BJ (cell line): Measurements from ENCODE around the gene NEURL1B. TPM values are rescaled to one million over a fixed set of nuclear protein-coding genes. Genes with fewer than 3 reads are reported as not detected.

ENCODE experiments used
- CTCF ChIA-PET: fragments of 350-600 bp; formaldehyde crosslinking; extraction: SDS; loops from one replicate; lab custom pipeline; 2021; ENCODE audit warnings: antibody characterized with exemption, inconsistent platforms; lab: Yijun Ruan, JAX
- POLR2A ChIA-PET: fragments of 300-600 bp; sonication (Branson Sonifier 250); formaldehyde crosslinking; extraction: SDS; loops from one replicate; lab custom pipeline; 2021; ENCODE audit warnings: antibody characterized with exemption; lab: Charles Lee
- DNase-seq: peaks from one replicate; pipeline ENCODE4 v3.0.0-alpha.2; 2011; ENCODE audit warnings: low read depth
- H3K27me3 ChIP-seq: 2 replicates; pipeline ENCODE4 v1.6.0; 2011; ENCODE audit warnings: low read length; ENCODE audit not compliant: control insufficient read depth, insufficient read depth
- H3K36me3 ChIP-seq: 2 replicates; pipeline ENCODE4 v1.5.1; 2011; ENCODE audit warnings: low read length; ENCODE audit not compliant: control insufficient read depth, insufficient read depth
- H3K4me3 ChIP-seq: 2 replicates; pipeline ENCODE4 v1.5.1; 2011; ENCODE audit warnings: low read depth, mild to moderate bottlenecking, control low read depth, low read length
- polyA plus RNA-seq: library from polyadenylated mRNA; depleted of rRNA; stranded (reverse); fragments of >200 nt; gene quantifications from 2 replicates; pipeline ENCODE4 v1.2.3, GENCODE V29; 2011
- TF ChIP-seq, protein P1 (sequence below): IDR thresholded peaks from 2 replicates; pipeline ENCODE4 v1.5.1; 2011; ENCODE audit warnings: low read depth, mild to moderate bottlenecking, control low read depth, inconsistent platforms, low read length, moderate library complexity; ENCODE audit not compliant: insufficient read depth

NEURL1B gene
- polyA plus RNA-seq, 1 experiment = 2.3 TPM

DNA sequence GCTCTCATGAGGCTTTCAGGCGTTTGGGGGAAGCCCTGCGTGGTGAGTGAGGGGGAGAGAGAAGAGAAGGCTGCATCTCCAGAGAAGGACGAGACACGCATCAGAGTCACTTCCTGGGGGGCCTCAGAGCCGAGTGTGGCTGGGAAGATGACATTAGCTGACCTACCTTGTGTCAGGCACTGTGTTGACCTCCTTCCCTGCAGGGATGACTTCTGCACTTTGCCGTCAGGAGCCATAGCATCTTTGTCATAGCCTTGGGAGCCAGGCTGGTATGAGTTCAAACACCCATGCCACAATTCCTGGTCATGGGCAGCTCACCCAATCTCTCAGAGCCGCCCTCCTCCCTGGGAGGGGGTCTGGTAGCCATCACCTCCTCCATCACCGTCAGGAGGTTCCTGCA, 17.3 kb downstream of the NEURL1B start:
- ChIA-PET POLR2A (interaction anchor here (0.8 kb wide), 1 partner anchor 18 kb away, joined by 3 read pairs; no protein-coding TSS in a partner anchor), CTCF (interaction anchor here (1.1 to 3.4 kb wide), 2 partner anchors 17 to 38 kb away, joined by 3 to 16 read pairs; partner anchors contain the start of gene NEURL1B)
- DNase-seq = no peak
- no peaks in the 10 kb centered on the region for H3K27me3 ChIP-seq
- H3K36me3 ChIP-seq = no peaks in the 10 kb centered on the region
- TF ChIP-seq, protein P1, sequence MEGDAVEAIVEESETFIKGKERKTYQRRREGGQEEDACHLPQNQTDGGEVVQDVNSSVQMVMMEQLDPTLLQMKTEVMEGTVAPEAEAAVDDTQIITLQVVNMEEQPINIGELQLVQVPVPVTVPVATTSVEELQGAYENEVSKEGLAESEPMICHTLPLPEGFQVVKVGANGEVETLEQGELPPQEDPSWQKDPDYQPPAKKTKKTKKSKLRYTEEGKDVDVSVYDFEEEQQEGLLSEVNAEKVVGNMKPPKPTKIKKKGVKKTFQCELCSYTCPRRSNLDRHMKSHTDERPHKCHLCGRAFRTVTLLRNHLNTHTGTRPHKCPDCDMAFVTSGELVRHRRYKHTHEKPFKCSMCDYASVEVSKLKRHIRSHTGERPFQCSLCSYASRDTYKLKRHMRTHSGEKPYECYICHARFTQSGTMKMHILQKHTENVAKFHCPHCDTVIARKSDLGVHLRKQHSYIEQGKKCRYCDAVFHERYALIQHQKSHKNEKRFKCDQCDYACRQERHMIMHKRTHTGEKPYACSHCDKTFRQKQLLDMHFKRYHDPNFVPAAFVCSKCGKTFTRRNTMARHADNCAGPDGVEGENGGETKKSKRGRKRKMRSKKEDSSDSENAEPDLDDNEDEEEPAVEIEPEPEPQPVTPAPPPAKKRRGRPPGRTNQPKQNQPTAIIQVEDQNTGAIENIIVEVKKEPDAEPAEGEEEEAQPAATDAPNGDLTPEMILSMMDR = no peak
- H3K4me3 ChIP-seq = no peak overlapping the region

DNA sequence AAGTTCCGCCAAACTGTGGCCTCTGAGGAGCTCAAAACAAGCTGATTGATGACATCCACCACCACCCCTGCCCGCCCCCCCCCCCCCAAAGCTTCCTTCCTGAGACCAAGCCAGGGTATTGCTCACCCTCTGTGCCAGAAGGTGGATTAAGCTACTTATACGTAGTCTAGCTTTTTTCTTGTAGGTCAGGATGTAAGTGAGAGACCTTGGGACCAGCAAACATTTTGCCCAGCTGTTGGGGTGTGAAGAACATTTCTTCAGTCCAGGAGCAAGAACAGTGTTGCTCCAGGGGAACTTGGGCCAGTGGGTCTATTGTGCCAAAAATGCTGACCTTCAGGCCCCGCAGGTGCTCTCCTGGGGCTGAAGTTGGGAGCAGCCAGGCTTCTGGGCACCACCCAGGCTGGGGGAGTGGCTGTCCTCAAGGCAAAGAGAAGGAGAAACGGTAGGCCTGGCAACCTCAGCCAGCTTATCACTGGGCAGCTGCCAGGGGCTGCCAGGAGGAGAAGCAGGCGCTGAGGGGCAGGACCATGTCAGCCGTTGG, 18.0 kb downstream of the NEURL1B start:
- CTCF ChIA-PET = interaction anchor here (1.1 to 3.4 kb wide), 3 partner anchors 18 to 180 kb away, joined by 3 to 16 read pairs (median 5); partner anchors contain the start of gene NEURL1B
- DNase-seq = no peak
- TF ChIP-seq, protein P1 = no peak
- POLR2A ChIA-PET = interaction anchor here (0.9 kb wide), 1 partner anchor 17 kb away, joined by 3 read pairs; no protein-coding TSS in a partner anchor
- Histone ChIP-seq H3K4me3 (no peak overlapping the region), H3K36me3 (no peaks in the 10 kb centered on the region), H3K27me3 (no peaks in the 10 kb centered on the region)

DNA sequence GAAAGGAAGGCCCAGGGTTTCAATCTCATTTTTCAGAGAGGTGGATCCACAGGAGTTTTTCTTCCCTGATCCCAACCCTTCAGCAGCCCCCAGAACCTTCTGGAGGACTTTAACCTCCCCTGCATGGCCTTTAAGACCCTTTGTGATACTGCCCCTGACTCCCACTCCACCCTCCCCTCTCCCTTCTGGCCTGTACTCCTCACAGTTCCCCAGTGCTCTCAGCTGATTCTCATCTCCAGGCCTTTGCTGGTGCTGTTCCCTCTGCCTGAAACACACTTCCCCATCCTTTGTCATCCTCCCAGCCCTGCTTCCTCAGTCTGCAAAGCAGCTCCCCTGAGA, 18.5 kb downstream of the NEURL1B start:
- H3K4me3 ChIP-seq = no peak overlapping the region
- TF ChIP-seq, protein P1 = no peak
- H3K36me3 ChIP-seq = no peaks in the 10 kb centered on the region
- POLR2A ChIA-PET = interaction anchor here (0.9 kb wide), 1 partner anchor 17 kb away, joined by 3 read pairs; no protein-coding TSS in a partner anchor
- H3K27me3 ChIP-seq = no peaks in the 10 kb centered on the region
- DNase-seq = no peak
- CTCF ChIA-PET = interaction anchor here (0.6 to 3.4 kb wide), 6 partner anchors 18 to 180 kb away, joined by 3 to 16 read pairs (median 4); partner anchors contain the start of gene NEURL1B

DNA sequence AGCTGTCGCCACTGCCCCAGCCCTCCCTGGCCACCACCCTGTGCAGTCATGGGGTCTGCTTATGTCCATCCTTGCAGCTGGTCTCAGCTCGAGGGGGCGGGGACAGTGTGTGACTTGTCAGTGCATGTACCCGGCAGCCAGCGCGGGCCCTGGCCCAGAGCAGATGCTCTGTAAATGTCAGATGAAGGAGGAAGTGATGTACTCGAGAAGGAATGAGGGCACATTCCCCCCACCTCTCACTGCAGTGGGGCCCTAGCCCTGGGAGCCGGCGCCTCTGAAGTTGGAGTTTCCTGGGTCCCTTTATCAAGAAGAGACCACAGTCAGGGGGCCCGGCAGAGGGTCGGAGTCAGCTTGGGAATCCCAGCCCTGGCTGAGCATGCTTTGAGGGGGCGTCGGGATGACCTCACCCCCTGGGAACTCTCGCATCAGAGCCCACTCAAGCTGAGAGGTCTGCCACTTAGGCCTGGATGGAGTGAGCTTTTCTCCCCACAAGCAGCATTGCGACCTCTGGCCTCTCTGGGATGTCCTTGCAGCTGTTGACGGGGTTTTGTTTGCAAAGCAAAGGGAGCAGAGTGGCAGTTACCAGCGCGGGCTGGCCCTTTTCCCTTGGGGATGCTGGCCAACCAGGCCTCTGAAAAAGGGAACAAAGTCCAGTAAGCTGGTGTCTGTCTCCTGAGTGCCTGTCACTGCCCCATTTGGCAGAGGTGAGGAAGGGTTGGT, 19.0 kb downstream of the NEURL1B start:
- TF ChIP-seq, protein P1 = no peak
- Histone ChIP-seq H3K36me3 (no peaks in the 10 kb centered on the region), H3K4me3 (no peak overlapping the region), H3K27me3 (no peaks in the 10 kb centered on the region)
- DNase-seq = peak; percentile 58
- ChIA-PET POLR2A (interaction anchor here (0.6 to 0.9 kb wide), 2 partner anchors 16 to 70 kb away, joined by 3 read pairs; no protein-coding TSS in a partner anchor), CTCF (interaction anchor here (0.6 to 3.4 kb wide), 6 partner anchors 37 to 272 kb away, joined by 3 to 16 read pairs (median 4); no protein-coding TSS in a partner anchor)

DNA sequence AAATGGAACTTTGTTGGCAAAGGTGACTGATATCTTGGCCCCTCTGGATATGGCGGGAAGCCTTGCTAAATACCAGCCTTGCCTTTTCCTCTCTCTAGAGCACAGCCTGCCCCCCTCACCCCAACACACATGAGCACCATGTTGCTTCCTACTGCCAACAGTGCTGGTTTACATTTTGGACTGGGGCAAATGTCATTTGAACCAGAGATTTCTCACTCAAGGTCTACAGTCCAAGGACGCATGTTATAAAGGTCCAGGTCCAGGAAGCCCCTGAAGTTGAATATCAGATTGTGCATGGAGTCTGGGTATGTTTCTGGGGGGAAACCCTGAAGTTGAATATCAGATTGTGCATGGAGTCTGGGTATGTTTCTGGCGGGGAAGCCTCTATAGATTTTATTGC, 19.9 kb downstream of the NEURL1B start:
- H3K4me3 ChIP-seq = no peak overlapping the region
- ChIA-PET CTCF (interaction anchor here (1.6 to 3.4 kb wide), 2 partner anchors 11 to 36 kb away, joined by 4 to 16 read pairs; no protein-coding TSS in a partner anchor), POLR2A (no interaction called here)
- DNase-seq = no peak
- no peaks in the 10 kb centered on the region for H3K27me3 ChIP-seq
- TF ChIP-seq, protein P1 = no peak
- H3K36me3 ChIP-seq = no peaks in the 10 kb centered on the region
